Stimulated activated CD4-positive, alpha-beta T cell treated with anti-CD3 and anti-CD28 coated beads, TNF-alpha, amount 100 ng/mL, for 24 hours (primary cell): ENCODE measurements around the gene PNLIPRP2.

Experiments used
- DNase-seq, 3 experiments: peaks; one replicate each; pipeline ENCODE4 v3.0.0-alpha.2; 2020; ENCODE audit warnings: low read depth in 3 of 3

The PNLIPRP2 gene

DNA sequence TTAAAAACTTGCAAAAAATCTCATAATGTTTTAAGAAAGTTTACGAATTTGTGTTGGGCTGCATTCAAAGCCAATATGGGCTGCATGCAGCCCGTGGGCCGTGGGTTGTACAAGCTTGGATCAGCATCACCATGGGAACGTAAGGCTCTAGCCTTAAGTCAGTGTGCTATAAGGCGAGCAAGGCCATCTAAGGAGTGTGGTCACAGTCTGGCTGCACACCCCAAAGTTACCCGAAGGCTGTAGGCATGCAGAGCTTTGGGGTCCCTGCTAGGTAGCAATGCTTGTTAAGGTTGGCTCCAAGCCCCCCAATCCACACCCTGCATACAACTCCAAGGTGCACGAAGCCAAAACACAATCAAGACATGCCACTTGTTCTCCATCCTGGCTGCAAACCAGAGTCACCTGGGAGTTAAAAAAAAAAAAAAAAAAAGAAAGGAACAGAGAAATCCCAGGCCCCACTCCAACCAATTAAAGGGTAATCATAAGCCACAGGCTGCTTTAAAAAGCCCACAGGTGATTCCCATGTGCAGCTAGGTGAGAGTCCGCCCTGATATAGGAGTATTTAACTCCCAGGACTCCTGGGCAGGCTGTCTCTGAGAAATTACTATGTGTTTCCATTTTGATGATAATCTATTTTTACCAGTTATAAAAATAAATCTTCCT, 8.5 kb upstream of the PNLIPRP2 start:
- no peak for DNase-seq

DNA sequence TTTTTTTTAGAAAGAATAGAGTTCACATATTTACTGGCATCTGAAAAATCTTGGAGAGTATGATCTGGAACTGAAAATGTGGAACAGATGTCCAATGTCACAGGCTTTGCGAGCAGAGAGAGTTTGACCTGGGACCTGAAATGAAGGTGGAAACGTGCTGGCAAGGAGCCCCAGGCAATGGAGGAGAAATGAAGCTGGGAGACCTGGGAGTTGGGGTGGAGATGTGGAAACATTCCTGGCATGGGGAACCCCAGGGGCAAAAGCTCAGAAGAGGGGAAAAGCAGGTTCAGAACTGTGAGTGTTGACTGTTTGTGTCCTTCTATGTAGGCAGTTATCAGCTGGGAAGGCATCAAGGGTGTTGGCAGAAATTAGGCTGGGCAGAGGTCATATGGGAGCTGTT, 7.3 kb upstream of the PNLIPRP2 start:
- DNase-seq: no peak

- DNase-seq: no peak
Measured at GRCh38 chr10:116614796-116615195, 6.0 kb upstream of the PNLIPRP2 start.

DNA sequence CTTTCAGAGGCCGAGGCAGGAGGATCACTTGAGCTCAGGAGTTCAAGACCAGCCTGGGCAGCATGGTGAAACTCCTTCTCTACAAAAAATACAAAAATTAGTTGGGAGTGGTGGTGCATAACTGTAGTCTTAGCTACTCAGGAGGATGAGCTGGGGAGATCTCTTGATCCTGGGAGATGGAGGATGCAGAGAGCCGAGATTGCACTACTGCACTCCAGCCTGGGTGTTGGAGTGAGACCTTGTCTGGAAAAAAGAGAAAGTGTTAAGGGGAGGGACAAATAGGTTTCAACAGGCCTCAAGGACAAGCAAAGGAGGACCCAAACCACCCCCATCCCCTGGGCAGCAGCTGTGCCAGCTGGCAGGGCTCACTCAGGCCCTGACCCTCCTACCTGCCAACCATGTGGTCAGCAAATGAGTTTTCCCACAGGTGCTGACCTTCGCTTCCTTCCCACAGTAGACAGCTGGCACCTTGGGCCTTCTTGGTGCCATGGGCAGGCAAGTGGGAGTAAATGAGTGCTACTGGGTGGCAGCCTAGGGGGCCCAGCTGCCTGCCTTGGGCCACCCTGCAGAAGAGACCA, 5.5 kb upstream of the PNLIPRP2 start:
- DNase-seq: no peak

DNA sequence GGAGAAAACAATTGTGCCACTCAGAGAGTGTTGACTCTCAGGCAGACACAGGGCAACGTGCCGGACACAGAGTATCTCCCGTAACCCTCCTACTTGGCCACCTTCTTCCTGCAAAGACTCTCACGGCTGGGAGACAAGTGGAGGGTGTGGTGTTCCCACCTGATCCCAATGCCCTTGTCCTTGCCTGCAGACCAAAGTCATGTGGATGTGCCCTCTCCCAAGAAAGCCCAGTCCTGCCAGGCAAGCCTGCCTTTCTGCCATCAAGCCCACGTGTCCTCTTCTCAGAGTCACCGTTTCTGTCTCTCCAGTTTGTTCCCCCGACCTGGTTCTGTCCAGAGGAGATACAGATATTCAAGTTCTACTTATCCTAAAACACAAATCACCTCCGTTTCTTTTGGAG, 723 bp downstream of the PNLIPRP2 start:
- no peak for DNase-seq

DNA sequence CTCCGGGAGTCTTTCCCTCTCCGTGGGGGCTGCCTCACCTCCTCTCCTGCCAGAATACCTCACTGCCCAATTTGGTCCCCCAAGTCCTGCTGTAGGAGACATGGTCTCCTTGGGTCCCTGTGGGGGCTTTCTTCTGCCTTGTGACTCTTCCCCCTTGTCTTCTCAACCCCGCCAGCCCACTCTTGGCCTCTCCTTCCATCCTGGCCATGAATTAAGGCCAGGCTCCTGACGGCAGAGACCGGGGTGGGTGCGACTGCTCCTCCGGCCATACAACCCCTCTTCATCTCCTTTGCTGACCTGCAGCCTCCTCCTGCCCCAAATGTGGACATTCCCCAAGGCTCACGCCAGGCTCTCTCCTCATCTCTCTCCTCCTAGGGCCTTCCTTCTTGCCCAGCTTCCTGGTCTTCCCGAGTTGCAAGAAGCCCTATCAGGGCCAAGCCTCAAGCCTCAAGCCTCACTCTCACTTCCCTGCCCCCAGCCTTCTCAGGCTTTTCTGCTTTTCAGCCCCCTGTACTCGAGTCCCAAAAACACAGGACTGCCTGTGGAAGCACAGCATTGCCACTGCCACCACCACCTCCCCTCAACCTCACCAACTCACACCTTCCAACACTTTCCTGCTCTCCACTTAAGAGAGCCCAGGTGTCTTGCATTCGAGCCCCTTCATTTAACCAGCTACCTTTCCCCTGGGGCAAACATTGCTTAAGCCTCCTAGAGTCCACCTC, 1.3 kb downstream of the PNLIPRP2 start:
- no peak for DNase-seq

GRCh38 chr10:116625845-116626244, 5.1 kb downstream of the PNLIPRP2 start:
- DNase-seq: no peak

- DNase-seq: no peak
Measured at GRCh38 chr10:116626815-116627214, 6.1 kb downstream of the PNLIPRP2 start.

DNA sequence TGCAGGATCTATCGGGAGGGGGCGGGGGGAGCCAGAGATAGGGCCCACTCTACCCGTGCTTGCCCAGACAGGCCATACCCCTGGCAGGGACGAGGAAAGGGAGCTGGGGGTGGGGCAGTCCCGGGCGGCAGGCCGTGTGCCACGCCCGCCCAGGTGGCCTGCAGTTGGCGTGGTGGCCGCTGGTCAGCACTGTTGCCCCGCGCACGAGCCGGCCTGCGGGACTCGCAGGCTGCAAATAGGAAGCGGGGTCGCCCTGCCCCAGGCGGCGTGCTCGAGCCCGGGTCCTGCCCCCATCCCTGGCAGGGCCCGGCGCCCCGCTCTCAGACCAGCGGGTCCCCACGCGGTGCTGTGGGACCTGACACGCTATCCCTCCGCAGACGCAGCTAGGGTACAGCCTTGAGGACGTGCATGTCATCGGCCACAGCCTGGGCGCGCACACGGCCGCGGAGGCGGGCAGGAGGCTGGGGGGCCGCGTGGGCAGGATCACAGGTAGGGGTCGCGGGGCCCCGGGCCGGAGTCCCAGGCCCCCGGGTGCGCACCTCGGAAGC, 6.7 kb downstream of the PNLIPRP2 start:
- no peak for DNase-seq

DNA sequence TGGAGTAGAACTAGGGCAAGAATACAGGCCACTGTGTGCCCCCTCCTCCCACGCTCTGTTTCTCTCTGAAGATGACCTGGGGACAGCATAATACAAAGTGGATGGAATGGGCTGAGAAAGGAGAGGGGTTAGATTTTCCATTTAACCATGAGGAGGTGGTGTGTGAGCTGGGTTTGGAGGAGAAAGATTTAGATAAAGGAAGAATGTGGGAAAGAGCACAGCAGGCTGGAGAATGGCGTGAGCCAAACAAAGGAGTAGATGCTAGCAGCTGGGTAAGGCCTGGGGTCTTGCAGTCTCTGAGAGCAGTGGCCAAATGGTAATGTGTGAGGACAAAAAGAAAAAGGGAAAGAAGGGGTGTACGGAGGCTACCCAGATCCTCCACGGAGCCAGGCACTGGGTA, 8.6 kb downstream of the PNLIPRP2 start:
- DNase-seq: no peak

- DNase-seq: no peak
Measured at GRCh38 chr10:116630020-116630419, 9.3 kb downstream of the PNLIPRP2 start.

- DNase-seq: no peak
Measured at GRCh38 chr10:116631871-116632295, 11.1 kb downstream of the PNLIPRP2 start.

DNA sequence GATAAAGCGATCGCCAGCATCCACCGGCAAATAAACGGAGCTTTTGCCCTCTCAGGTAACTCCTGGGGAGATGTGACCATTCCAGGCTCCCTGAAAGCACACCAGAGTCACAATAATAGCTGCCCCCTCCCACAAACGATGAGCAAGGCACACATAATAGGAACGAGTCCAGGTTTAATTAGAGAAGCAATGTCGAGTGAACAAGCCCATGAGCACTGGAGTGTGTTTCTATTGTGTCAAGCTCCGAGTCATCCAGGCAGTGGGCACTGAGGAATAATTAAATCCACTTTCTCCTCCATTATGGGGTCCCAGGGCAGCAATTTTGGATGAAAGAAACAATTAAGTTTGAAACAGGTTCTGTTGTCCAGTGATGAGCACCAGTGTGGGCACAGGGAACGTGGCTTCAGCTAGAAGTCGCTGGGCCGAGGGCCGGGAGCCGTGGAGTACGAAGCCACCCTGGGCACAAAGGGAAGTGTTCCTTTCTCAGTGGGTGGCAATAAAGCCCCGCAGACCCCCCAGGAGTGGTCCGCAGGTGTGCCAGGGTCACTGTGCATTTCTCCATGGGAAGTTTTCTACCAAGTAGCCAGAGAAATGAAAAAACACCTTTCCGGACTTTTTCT, 12.0 kb downstream of the PNLIPRP2 start:
- no peak for DNase-seq

DNA sequence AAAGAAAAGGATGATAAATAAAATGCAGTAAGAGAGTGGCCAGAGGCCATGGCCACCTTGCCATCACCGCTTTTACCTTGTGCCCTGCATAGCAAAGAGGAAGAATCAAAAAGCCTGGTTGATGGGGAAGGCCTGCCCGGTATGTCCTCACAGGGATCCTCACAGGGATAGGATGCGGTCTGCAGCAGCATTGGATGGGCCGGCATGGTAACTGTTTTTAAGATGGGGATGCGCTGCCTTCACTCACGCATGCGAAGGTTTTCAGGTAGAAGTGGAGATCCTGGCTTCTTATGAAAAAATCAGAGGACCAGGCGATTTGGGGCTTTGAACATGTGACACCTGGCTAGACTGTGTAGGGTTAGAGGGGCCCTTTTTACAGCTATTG, 12.5 kb downstream of the PNLIPRP2 start:
- no peak for DNase-seq

DNA sequence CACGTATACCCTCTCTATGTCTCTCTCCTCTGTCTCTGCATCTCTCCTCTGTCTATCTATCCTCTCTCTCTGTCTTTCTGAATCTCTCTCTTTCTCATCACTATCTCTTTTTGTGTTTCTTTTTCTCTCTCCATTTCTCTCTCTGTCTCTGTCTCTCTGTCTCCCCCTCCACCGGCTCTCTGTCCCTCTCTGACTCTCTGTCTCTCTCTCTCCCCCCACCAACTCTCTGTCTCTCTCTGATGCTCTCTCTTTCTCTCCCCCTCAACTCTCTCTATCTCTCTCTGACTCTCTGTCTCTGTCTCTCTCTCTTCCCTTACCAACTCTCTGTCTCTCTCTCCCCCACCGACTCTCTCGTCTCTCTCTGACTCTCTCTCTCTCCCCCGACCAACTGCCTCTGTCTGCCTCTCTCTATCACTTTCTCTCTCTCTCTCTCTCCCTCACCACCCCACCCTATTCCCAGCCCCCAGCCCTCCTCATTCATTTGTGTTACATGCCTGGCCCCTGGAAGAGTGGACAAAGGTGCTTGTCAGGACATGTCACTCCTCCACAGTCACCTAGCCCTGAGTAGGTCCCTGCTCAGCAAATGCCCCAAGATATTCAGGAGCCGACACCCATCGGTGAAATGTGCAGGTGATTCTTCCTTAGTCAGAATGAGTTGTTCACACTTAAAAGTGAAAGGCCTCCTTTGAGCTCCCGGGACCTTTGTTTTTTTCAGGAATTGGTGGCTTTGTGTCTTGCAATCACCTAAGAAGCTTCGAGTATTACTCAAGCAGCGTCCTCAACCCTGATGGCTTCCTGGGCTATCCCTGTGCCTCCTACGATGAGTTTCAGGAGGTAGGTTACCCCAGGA, 13.6 kb downstream of the PNLIPRP2 start:
- no peak for DNase-seq

DNA sequence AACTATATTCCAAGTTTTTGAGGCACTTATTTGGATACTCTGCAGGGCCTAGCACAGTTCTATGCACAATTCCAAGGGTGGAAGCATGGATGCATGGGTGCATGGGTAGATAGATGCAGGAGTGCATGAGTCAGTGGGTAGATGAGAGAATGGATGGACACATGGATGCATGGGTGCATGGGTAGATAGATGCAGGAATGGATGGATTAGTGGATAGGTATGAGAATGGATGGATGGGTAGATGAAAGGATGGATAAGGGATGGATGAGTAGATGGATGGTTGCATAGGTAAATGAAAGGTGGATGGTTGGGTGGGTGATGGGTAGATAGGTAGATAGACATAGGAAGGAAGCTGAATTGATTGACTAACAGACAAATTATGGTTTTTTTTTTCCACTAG, 15.6 kb downstream of the PNLIPRP2 start:
- DNase-seq: no peak

DNA sequence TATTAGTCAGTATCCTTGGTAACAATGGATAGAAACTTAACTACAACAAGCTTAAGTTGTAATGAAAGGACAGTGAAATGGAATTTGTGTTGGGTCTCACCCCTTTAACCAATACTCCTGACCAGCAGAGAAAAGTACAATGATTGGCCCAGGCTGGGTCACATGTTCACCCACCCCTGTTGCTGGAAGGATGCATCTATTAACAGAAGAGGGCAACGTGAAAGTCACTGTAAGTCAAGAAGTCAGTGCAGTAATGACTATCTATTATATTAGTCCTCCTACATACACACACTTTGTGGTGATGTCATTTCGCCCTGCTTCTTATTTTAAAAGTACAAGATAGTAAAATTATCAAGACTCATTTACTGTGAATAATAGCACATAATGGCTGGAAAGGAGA, 16.2 kb downstream of the PNLIPRP2 start:
- DNase-seq: no peak

GRCh38 chr10:116637830-116638229, 17.1 kb downstream of the PNLIPRP2 start:
- DNase-seq: no peak

- no peak for DNase-seq
Measured at GRCh38 chr10:116646502-116646901, 25.7 kb downstream of the PNLIPRP2 start.

- DNase-seq: no peak
Measured at GRCh38 chr10:116648903-116649302, 28.1 kb downstream of the PNLIPRP2 start.

- DNase-seq: no peak
Measured at GRCh38 chr10:116653885-116654284, 33.1 kb downstream of the PNLIPRP2 start.

- DNase-seq: no peak
Measured at GRCh38 chr10:116654816-116655215, 34.1 kb downstream of the PNLIPRP2 start.
